H4 (cell line): ENCODE results near the gene IDUA. TPM values are rescaled to one million over a fixed set of nuclear protein-coding genes. Genes with fewer than 3 reads are reported as not detected.

Source experiments
- DNase-seq: peaks from one replicate; pipeline ENCODE4 v3.0.0-alpha.2; 2015; ENCODE audit warnings: low spot score
- total RNA-seq: library from RNA; depleted of rRNA; stranded (reverse); fragments of >200 nt; shearing (Covaris generic); gene quantifications from 2 replicates; pipeline ENCODE4 v1.2.3, GENCODE V29; 2014

IDUA gene
- total RNA-seq, 1 experiment from 2014 or later: 5.3 TPM

GRCh38 chr4:1015179-1015578, 28.3 kb downstream of the IDUA start:
- no peak for DNase-seq

DNA sequence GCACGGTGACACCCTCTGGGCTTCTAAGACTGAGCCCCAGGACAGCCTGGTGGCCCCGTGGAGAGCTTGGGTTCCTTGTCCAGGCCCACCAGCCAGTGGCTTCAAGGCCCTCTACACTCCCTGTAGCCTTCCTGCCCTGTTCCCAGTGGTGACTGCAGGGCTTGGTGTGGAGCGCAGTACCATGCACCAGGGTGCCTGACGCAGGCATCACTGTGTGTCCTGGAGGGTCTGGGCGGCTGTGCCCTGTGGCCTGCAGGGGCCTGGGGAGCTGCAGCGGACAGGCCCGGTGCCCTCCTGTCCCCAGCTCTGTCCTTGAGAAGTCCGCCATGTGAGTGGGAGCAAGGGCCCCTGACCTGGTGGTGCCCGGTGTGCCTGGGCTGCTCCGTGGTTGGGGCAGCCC, 28.9 kb downstream of the IDUA start:
- DNase-seq: no peak

- no peak for DNase-seq
Measured at GRCh38 chr4:1017211-1017610, 30.4 kb downstream of the IDUA start.

DNA sequence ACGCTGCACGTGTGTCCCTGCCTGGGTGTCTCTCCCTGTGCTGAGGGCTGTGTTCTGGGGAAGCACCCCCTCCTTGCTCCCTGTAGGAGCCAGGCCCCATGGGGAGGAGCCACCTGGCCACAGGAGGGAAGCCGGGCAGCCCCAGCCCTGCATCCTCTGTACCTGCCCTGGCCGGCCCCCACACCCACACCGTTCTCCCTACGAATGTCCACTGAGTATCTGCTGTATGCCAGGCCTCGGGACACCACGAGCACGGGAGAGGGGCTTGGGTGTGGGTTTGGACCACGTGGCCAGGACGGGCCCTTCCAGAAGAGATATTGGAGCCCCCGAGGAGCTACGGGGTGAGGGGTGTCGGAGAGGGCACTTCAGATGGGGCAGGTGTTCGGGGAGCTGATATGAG, 30.9 kb downstream of the IDUA start:
- DNase-seq: no peak

DNA sequence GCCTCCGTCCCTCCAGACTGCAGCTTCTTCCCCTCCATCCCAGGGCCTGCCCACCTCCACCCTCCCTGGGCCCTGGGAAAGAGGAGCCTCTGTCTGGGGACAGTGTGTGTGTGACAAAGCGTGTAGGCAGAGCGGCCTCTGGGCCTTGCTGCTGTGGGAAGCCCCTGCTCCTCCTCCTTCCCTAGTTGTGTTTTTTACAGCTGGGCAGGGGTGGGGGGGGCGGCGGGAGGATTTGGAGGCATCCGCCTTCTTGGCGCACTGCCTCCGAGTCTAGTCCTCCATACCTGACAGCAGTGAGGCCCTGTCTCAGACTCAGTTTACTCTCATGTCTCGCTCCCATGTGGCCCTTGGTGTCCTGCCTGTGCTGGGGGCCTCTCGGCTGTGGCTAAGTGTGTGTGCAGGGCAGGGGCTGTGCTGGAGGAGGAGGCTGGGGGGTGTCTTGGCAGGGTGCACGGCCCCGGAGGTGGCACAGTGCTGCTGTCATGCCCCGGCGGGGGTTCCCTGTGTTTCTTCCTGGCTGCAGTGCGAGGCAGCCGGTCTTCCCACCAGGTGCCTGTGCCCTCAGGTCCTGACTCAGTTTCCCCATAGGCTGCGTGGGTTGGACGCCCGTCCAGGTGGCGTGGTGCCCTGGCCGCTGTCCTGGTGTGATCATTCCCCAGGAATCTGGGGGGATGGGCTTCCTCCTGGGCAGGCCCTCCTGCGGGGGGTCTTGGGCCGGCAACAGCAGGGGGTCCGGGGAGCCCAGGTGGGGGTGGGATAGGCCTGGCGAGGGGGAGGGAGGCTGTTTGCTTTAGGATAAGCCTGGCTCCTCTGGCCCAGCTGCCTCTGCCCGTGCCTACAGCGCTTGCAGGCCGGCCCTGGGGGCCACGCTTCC, 31.5 kb downstream of the IDUA start:
- no peak for DNase-seq

DNA sequence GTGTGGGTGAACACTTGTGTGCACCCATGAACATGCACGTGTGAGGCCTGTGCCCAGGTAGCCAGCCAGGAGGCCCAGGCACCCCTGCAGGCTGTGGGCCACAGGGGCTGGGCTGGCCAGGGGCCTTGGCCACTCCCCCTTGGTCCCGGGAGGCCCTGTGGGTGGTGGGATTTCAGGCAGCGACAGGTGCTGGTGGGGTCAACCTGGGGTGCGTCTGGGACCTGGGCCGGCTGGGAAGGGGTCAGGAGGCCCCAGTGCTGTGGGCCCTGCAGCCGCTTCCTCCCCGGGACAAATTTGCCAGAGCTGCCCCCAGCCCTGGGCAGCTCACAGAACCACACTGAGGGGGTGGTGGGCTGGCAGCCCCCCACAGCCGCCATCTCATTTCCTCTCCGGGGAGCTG, 32.5 kb downstream of the IDUA start:
- no peak for DNase-seq

DNA sequence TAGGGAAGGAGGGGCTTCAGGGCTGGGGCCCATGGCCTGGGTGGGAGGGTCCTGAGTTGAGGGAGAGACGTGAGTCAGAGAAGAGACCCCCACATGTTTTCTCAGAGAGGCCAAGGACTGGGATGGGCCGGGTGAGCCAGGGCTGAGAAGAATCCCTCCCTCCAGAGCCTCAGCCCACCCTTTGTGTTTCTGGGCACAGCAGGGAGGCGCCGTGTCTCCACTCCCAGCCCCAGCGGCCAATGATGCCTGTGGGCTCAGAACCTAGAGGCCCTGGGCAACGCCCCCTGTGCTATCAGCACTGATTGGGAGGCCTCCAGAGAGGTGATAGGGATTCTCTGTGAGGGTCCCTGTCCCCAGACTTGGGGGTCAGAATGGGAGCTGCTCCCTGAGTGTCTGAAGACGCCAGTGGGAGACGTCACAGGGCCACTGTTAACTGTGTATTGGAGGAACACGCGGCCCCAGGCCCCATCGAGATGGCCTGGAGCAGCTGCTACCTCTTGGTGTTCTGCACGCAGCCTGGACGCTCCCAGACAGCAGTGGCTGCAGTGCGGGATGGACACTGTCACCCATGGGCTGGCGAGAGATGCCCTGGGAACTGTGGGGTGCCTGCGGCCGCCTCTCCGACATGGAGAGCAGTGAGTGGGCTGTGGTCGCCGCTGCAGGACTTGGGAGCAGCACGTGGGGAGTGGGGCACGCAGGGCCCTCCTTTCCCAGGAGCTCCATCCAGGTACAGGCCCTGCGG, 33.1 kb downstream of the IDUA start:
- DNase-seq: no peak

DNA sequence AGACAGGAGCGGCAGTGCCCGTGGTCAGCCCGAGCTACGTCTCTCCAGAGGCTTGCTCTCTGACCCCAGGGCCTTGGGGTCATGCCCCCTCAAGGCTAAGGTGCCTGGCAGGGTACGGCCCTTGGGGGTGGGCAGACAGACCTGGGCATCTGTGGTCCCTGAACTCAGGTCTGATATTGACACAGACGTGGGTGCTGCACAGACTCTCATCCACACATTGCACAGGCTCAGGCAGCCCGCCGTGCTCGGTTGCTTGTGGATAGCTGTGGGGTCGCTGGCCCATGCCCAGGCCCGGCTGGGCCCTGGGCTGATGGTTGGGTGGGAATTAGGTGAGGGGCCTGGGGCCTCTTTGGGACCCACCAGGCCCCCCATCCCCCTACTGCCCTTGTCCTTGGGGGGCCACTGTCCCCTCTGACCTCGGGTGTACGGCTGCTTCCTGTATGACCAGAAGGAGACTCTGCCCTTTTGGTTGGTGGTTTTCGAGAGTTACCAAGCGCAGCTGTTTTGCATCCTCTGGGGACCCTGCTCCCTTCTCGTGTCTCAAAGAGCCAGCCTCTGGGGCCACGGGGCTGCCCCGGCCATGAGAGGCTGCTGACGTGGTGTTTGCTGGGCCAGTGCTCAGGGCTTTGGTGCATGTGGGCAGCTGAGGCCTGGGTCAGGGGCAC, 34.7 kb downstream of the IDUA start:
- no peak for DNase-seq

GRCh38 chr4:1022051-1022738, 35.4 kb downstream of the IDUA start:
- no peak for DNase-seq

DNA sequence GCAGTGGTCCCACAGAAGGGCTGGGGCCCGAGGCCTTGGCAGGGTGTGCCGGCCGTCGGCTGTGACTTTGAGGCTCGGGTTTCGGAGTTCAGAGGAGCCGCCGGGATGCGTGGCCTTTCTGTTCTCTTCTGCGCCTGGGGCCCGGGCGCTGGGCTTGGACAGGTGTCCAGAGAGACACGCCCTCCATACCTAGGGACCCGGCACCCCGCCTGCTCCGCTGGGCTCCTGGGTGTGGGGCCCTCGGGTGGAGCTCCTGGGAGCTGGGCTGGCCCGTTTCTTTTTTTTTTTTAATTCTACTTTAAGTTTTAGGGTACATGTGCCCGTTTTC, 35.9 kb downstream of the IDUA start:
- DNase-seq: no peak

DNA sequence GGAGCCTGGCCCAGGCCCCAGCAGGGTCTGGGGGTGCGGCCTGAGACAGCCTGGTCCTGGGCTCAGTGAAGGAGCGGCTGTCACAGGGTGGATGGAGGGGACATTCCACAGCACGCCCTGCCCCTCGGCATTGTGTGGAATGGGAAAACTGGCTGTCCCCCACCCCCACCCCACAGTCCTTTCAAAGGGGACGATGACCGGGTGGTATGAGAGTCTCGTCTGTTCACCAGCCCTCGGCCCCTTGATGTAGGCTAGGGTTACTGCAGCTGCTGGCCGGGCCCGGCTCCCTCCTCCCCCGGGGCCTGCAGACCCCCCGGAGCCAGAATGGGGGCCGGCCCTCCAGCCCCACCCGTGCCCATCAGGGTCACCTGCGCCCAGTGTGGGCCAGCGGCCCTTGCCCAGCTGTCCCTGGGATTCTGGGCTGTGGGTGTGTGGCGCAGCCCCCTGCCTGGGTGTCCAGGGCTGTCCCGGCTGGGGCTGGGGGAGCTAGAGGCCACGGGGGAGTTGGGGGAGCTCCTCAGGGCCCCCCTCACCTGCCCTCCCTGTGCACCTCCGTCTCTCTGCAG, 36.3 kb downstream of the IDUA start:
- DNase-seq: no peak

DNA sequence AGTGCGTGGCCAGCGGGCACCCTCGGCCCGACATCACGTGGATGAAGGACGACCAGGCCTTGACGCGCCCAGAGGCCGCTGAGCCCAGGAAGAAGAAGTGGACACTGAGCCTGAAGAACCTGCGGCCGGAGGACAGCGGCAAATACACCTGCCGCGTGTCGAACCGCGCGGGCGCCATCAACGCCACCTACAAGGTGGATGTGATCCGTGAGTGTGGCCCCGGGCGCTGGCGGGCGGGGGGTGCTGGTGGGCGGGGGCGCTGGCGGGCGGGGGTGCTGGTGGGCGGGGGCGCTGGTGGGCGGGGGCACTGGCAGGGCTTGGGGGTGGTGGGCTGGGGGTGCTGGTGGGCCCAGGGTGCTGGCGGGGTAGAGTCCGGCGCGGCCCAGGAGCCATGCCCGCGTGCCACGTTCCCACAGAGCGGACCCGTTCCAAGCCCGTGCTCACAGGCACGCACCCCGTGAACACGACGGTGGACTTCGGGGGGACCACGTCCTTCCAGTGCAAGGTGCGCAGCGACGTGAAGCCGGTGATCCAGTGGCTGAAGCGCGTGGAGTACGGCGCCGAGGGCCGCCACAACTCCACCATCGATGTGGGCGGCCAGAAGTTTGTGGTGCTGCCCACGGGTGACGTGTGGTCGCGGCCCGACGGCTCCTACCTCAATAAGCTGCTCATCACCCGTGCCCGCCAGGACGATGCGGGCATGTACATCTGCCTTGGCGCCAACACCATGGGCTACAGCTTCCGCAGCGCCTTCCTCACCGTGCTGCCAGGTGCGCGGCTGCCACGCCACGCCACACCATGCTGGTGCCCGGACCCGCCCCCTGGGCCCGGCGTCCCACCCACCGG, 37.3 kb downstream of the IDUA start:
- no peak for DNase-seq

GRCh38 chr4:1024882-1025545, 38.2 kb downstream of the IDUA start:
- no peak for DNase-seq

DNA sequence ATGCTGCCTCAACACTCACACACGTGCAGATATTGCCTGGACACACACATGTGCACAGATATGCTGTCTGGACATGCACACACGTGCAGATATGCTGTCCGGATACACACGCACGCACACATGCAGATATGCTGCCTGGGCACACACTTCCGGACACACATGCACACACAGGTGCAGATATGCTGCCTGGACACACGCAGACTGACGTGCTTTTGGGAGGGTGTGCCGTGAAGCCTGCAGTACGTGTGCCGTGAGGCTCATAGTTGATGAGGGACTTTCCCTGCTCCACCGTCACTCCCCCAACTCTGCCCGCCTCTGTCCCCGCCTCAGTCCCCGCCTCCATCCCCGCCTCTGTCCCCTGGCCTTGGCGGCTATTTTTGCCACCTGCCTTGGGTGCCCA, 39.3 kb downstream of the IDUA start:
- no peak for DNase-seq

GRCh38 chr4:1027219-1027914, 40.5 kb downstream of the IDUA start:
- no peak for DNase-seq

DNA sequence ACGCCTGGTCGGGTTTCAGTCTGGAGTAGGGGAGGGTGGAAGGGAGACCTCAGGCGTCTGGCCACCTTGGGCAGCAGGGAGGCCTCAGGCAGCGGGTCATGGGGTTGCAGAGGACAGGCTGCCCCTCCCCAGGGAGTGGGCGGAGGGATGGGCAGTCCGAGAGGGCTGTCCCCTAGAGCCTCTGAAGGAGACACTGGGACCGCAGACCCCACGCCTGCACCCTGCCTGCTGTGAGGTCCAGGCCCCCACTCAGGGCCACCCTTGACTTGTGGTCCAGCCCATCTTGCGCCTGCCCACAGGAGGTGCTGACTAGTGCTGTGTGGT, 41.0 kb downstream of the IDUA start:
- DNase-seq: no peak

DNA sequence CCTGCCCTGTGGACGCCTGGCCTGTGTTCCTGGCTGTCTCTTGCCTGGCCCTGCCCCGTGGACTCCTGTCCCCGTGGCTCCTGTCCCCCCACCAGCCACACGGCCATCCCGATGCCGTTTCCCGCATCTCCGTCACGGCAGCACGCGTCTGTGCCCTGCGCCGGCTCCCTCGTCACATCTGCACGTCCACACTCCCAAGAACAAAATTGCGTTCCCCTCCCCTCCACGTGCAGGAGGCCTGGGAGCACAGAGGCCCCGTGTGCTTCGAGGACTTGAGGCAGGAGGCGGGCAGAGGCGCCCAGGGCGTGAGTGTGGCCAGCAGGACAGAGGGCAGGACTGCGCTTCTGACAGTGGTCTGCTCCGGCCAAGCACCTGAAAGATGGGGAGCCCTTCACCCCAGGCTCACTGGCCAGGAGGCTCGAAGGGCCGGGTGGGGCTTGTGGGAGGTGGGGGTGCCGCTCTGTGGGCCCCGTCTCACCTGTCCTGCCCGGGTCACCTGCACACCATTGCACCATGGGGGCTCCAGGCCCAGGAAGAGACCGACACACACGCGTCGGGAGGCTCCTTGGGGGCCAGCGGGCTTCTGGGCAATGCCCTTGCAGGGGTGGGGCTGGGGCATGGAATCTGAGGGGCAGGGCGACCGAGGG, 41.9 kb downstream of the IDUA start:
- DNase-seq: no peak

GRCh38 chr4:1029529-1029928, 42.7 kb downstream of the IDUA start:
- DNase-seq: no peak

- no peak for DNase-seq
Measured at GRCh38 chr4:1030031-1030430, 43.2 kb downstream of the IDUA start.
